ENCODE measurements around the gene SIK2. TPM values are rescaled to one million over a fixed set of nuclear protein-coding genes. Genes with fewer than 3 reads are reported as not detected.

The SIK2 gene
- total RNA-seq, 1 experiment from 2014 or later: 2.2 TPM

GRCh38 chr11:111604392-111605009 lies 2.3 kb downstream of the SIK2 start:
- in situ Hi-C loops (cut with HindIII; ENCODE audit: low pct_unique_long_range_greater_than_20kb, low sequenced_read_pairs): no loop called here

DNA sequence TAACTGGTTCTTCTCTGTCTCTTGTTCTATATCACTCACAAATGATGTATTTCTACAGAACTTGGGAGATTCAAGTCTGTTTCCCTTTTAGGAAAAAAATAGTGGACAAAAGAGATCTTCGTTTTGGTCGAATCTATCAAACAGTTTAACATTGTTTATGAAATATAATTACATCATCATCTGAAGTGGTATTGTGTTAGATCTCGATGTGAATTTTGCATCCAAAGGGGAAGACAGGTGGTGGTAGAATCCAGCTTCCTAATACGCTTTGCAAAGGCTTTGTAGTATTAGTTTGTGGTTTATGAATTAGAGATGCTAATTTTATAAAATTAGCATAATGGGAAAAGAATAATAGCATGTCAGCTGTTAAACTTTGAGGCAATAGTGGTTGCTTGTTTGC lies 3.4 kb downstream of the SIK2 start:
- in situ Hi-C loops (cut with HindIII; ENCODE audit: low pct_unique_long_range_greater_than_20kb, low sequenced_read_pairs): no loop called here
- DNase-seq (ENCODE audit: low read depth): no peak

More at GRCh38 chr11:111604392-111605009, 2.3 kb downstream of the SIK2 start:
- DNase-seq (ENCODE audit: low read depth): peak; percentile 33

DNA sequence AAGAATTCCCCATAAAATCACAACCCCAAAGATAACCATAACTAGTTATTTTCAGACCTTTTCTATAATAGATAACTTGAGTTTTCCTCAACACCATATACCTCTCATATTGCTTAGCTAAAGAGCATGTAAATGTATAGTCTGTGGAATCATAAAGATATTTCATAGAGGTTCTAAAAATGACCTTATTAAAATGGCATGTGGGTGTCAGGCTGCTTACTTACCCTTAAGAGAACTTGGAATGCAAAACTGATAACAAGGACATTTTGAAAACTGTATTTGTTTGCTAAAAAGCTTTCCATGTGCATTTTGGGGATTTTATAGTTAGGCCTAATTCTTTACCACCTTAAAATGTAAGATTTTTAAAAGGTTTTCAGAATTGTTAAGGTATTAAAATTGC lies 4.7 kb downstream of the SIK2 start:
- no peak for DNase-seq (ENCODE audit: low read depth)
- in situ Hi-C loops (cut with HindIII; ENCODE audit: low pct_unique_long_range_greater_than_20kb, low sequenced_read_pairs): no loop called here

DNA sequence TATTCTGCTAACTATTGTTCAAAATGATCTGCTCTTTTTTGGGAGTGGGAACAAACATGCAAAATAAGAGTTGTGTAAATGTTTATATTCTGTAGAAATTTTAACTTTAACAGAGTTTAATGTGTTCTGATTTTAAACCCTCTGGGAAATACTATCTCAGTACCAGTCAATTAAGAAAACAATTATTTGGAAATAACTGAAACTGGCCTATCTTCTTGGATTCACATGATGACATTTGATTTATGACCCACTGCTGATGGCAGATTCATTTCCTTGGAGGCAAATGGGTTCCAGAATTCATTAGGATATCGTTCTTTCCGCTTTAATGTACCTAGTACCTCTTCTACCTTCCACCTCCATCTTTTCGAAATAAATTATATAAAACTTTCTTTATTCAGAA lies 5.5 kb downstream of the SIK2 start:
- in situ Hi-C loops (cut with HindIII; ENCODE audit: low pct_unique_long_range_greater_than_20kb, low sequenced_read_pairs): no loop called here

DNA sequence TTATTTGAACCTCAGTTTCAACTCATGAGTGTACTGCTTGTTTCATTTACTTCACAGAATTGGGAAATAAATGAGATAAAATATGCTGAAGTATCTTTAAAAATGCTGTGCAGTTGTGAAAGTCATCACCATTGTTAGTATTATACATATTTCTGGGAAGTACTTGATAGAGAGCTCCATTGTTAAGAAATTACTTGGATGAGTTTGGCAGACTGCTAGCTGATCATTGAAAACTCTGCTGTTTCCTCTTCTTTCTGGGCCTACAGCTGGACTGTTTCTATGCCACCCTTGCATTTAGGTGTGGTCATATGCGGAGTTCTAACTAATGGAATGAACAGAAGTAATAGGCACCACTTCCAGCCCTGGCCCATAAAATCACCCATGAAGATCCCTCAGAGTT lies 10.0 kb downstream of the SIK2 start:
- in situ Hi-C loops (cut with HindIII; ENCODE audit: low pct_unique_long_range_greater_than_20kb, low sequenced_read_pairs): no loop called here
- DNase-seq (ENCODE audit: low read depth): no peak

More for the DNA sequence above, 5.5 kb downstream of the SIK2 start:
- no peak for DNase-seq (ENCODE audit: low read depth)

GRCh38 chr11:111617286-111617685 lies 15.0 kb downstream of the SIK2 start:
- in situ Hi-C loops (cut with HindIII; ENCODE audit: low pct_unique_long_range_greater_than_20kb, low sequenced_read_pairs): no loop called here
- DNase-seq (ENCODE audit: low read depth): no peak

DNA sequence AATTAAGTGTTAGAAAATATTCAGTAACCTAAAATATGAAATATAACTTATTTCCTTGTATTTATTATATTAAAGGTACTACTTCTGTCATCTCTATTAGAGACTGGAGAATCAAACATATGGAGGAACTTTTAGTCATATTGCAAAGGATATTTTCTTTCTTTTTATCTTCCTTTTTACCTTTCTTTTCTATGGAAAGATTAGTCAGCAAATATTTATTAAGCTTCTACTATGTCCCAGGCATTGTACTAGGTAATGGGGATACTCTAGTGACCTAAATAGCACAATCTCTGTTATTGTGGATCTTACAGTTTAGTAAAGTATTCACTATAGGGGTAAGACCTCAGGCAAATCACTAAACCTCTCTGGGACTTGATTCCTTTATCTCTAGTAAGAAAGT lies 18.3 kb downstream of the SIK2 start:
- in situ Hi-C loops (cut with HindIII; ENCODE audit: low pct_unique_long_range_greater_than_20kb, low sequenced_read_pairs): no loop called here
- no peak for DNase-seq (ENCODE audit: low read depth)

DNA sequence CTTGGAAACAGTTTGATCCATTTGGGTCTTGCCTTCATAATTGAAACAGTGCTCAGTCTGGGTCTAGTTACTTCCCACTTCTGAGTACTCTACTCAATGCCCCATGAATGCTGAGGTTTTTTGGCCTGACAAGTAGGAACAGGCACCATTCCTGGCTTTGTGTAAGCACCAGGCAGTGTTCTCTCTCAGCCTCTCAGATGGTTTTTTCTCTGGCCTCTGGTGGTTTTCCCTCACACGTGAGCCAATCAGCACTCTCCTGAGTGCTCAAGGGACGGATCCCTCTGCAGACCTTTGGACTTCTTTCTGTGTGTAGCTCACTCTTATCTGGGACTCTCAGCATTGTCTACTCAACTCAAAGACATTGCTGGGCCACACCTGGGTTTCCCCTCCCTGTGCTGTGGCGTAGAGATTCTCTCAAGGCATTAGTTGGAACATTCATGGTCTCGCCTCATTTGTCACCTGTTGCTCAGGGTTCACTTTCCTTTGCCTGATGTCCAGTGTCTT lies 21.3 kb downstream of the SIK2 start:
- in situ Hi-C loops (cut with HindIII; ENCODE audit: low pct_unique_long_range_greater_than_20kb, low sequenced_read_pairs): no loop called here
- peak; percentile 26 for DNase-seq (ENCODE audit: low read depth)

DNA sequence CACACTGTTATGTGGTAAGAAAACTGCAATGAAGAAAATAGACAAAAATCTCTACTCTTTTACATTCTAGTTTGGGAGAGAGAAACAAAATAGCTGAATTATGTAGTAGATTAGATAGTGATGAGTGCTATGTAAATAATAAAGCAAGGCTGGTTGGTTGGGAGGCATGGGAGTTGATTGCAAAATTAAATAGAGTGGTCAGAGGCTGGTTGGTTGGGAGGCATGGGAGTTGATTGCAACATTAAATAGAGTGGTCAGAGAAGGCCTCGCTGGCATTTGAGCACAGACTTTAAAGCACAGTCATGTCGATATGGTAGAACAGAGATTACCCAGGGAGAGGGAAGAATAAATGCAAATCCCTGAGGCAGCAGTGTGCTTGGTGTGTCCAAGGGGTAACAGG lies 22.4 kb downstream of the SIK2 start:
- no peak for DNase-seq (ENCODE audit: low read depth)

GRCh38 chr11:111627591-111627990 lies 25.3 kb downstream of the SIK2 start:
- in situ Hi-C loops (cut with HindIII; ENCODE audit: low pct_unique_long_range_greater_than_20kb, low sequenced_read_pairs): no loop called here
- no peak for DNase-seq (ENCODE audit: low read depth)

More for the DNA sequence above, 22.4 kb downstream of the SIK2 start:
- in situ Hi-C loops (cut with HindIII; ENCODE audit: low pct_unique_long_range_greater_than_20kb, low sequenced_read_pairs): no loop called here

DNA sequence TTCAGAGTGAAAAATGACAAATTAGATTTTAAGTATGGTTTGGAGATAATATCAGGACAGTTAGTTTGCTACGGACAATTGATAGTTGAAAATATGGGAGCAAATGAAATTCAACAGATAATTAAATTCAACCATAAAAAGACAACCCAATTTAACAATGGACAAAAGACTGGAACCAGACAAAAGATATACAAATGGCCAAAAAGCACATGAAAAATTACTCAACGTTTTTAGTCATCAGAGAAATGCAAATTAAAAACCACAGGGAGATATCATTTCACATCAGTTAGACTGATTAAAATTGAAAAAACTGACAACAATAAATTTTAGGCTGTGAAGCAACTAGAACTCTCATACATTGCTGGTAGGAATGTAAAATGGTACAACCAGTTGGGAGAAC lies 27.2 kb downstream of the SIK2 start:
- DNase-seq (ENCODE audit: low read depth): no peak
- in situ Hi-C loops (cut with HindIII; ENCODE audit: low pct_unique_long_range_greater_than_20kb, low sequenced_read_pairs): no loop called here

GRCh38 chr11:111631024-111631665 lies 28.9 kb downstream of the SIK2 start:
- DNase-seq (ENCODE audit: low read depth): no peak
- in situ Hi-C loops (cut with HindIII; ENCODE audit: low pct_unique_long_range_greater_than_20kb, low sequenced_read_pairs): no loop called here

- DNase-seq (ENCODE audit: low read depth): peak; percentile 19
- in situ Hi-C loops (cut with HindIII; ENCODE audit: low pct_unique_long_range_greater_than_20kb, low sequenced_read_pairs): no loop called here
Measured at GRCh38 chr11:111631666-111632039, 29.4 kb downstream of the SIK2 start.

DNA sequence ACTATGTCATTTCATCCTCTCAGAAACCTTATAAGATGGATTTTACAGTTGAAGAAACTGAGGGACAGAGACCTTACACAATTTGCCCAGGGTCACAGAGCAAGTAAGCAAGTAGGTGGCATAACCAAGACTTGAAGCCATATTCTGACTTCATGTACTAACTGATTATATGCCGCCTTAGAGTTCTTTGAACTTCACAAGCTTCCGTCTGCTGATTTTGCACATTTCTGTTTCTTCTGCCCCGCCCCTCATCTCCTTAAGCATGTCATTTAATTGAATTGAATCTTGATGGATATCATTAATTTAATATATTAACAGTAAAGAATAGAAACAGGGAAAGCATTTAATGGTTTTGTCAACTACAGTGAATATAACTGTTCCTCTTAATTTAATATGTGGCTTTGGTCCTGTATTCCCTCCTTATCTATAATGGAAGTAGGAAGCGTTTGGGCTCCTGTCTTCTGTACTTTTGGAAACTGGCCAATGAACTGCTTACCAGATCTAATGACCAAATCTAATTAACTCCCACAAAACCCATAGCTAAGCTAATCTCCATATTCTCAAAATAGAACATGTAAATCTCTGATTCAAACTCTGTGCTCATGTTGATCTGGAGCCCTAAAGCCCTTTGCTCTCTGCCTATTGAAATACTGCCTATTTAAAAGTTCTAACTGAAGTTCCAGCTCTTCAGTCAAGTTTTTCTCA lies 30.4 kb downstream of the SIK2 start:
- DNase-seq (ENCODE audit: low read depth): no peak
- in situ Hi-C loops (cut with HindIII; ENCODE audit: low pct_unique_long_range_greater_than_20kb, low sequenced_read_pairs): no loop called here

- DNase-seq (ENCODE audit: low read depth): no peak
- in situ Hi-C loops (cut with HindIII; ENCODE audit: low pct_unique_long_range_greater_than_20kb, low sequenced_read_pairs): no loop called here
Measured at GRCh38 chr11:111633248-111633647, 31.0 kb downstream of the SIK2 start.

- DNase-seq (ENCODE audit: low read depth): no peak
- in situ Hi-C loops (cut with HindIII; ENCODE audit: low pct_unique_long_range_greater_than_20kb, low sequenced_read_pairs): no loop called here
Measured at GRCh38 chr11:111633756-111634362, 31.6 kb downstream of the SIK2 start.

DNA sequence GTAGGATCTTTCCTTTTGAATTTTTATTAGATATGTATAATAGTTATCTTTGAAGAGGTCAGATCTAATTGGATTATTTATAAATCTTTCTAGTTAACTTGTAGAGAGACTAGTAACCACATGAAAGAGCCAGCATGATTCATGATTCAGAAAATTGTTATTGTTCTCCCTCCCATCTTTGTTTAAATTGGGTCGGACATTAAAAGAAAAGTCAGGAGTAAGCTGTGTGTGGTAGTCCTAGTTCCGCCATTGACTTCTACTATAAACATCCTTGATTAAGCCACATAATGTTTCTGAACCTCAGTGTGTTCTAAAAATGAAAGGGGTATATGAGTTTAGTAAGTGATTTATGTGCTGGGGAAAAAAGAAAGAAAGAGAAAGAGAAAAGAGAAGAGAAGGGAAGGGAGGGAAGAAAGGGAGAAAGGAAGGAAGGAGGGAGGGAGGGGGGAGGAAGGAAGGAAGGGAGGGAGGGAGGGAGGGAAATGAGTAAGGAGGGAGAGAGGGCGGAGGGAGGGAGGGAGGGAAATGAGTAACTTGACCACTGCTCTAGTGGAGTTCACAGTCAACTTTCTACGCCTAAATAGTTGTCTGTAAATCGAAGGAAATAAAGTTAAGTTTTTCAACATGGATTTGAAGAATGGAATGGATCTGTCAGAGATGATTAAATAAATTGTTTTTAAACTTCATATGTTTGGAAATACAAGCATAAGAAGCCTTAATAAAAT lies 32.9 kb downstream of the SIK2 start:
- in situ Hi-C loops (cut with HindIII; ENCODE audit: low pct_unique_long_range_greater_than_20kb, low sequenced_read_pairs): no loop called here
- peak; percentile 44 for DNase-seq (ENCODE audit: low read depth)

DNA sequence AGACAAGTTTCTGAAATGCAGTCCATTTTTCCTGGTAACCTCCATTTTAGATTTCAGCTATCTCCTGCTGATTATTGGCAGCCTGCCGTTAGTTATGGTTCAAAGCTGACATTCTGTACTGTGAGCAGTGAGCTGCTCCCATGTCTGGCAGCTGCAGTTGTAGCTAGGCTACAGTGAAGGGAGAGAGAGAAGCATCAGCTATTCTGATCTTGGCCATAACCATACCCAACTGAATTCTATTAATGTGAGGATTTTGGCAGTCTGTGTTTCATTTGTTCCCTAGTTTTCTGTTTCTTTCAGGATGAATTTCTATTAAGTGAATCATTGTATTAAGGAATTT lies 33.4 kb downstream of the SIK2 start:
- DNase-seq (ENCODE audit: low read depth): peak; percentile 10
- in situ Hi-C loops (cut with HindIII; ENCODE audit: low pct_unique_long_range_greater_than_20kb, low sequenced_read_pairs): no loop called here

GRCh38 chr11:111637885-111638284 lies 35.6 kb downstream of the SIK2 start:
- DNase-seq (ENCODE audit: low read depth): no peak
- in situ Hi-C loops (cut with HindIII; ENCODE audit: low pct_unique_long_range_greater_than_20kb, low sequenced_read_pairs): no loop called here

Measured in Caki2 (cell line).